ENCODE measurements around the gene LRRC36. TPM values are rescaled to one million over a fixed set of nuclear protein-coding genes. Genes with fewer than 3 reads are reported as not detected.

Gene LRRC36
- total and polyA plus RNA-seq, 2 of the 13 experiments (the other 11 are each of a cell fraction or from before 2014, with no cell fraction given) = 0.12 to 0.15 TPM

GRCh38 chr16:67430504-67430976 lies 103.9 kb downstream of the LRRC36 start (continued):
- TF ChIP-seq ZNF142 (CRISPR knock-in tag; IDR thresholded peaks at IDR 0.05) = no peak
- TF ChIP-seq ETV6 (CRISPR knock-in tag; conservative IDR thresholded peaks at IDR 0.05) = peak; percentile 82; the same call in 1 of the 2 replicates
- TF ChIP-seq NFE2L2 (IDR thresholded peaks at IDR 0.05; ENCODE audit: low read length) = no peak
- TF ChIP-seq GFI1 (CRISPR knock-in tag; IDR thresholded peaks at IDR 0.05; ENCODE audit: borderline replicate concordance) = peak; percentile 81; the same call in 1 of the 2 replicates
- no peak for TF ChIP-seq ZBED4 (CRISPR knock-in tag; IDR thresholded peaks at IDR 0.05; ENCODE audit: borderline replicate concordance)
- peak; percentile 55; the same call in 1 of the 2 replicates for TF ChIP-seq GMEB1 (CRISPR knock-in tag; IDR thresholded peaks at IDR 0.05; ENCODE audit: borderline replicate concordance)
- peak; percentile 80 for TF ChIP-seq ZNF883 (CRISPR knock-in tag; IDR thresholded peaks at IDR 0.05; ENCODE audit: not compliant biosample characterization)
- TF ChIP-seq TFDP2 (CRISPR knock-in tag; IDR thresholded peaks at IDR 0.05) = peak; percentile 71
- no peak for TF ChIP-seq ZNF652 (CRISPR knock-in tag; IDR thresholded peaks at IDR 0.05; ENCODE audit: borderline replicate concordance, low read depth)
- TF ChIP-seq ZNF512 (CRISPR knock-in tag; IDR thresholded peaks at IDR 0.05) = no peak
- peak; percentile 66; the same call in 1 of the 2 replicates for TF ChIP-seq HBP1 (CRISPR knock-in tag; IDR thresholded peaks at IDR 0.05; ENCODE audit: low read depth)
- peak; percentile 85 for TF ChIP-seq YEATS4 (CRISPR knock-in tag; IDR thresholded peaks at IDR 0.05; ENCODE audit: borderline replicate concordance)
- TF ChIP-seq SIX4 (CRISPR knock-in tag; IDR thresholded peaks at IDR 0.05) = no peak
